OCI-LY7 (cell line): ENCODE data around the gene GPR27.

Source experiments
- CTCF ChIP-seq: fragments of 200-600 bp; sonication (generic); conservative IDR thresholded peaks from 2 replicates; pipeline ENCODE4 v1.5.1; 2014; ENCODE audit warnings: mild to moderate bottlenecking, antibody characterized with exemption, low read length, moderate library complexity, mixed read lengths
- EZH2phosphoT487 ChIP-seq: fragments of 200-600 bp; sonication (generic); IDR thresholded peaks from 2 replicates; pipeline ENCODE4 v1.6.1; 2018; ENCODE audit warnings: low read depth, borderline replicate concordance, mild to moderate bottlenecking, mixed run types, antibody characterized with exemption, low read length, moderate library complexity, mixed read lengths

- no peak for TF ChIP-seq CTCF
- TF ChIP-seq EZH2phosphoT487, result no peak
Measured at GRCh38 chr3:71718072-71718471, 35.6 kb upstream of the GPR27 start.
